PC-9 (cell line): Measurements from ENCODE around the gene FGD4. TPM values are rescaled to one million over a fixed set of nuclear protein-coding genes. Genes with fewer than 3 reads are reported as not detected.

ENCODE experiments used
- BruUV-seq: library from RNA; stranded (reverse); fragments of 400-500 nt; replicated peaks from 2 replicates; lab custom pipeline; 2021; lab: Mats Ljungman, UMichigan
- CTCF ChIA-PET: fragments of 300-600 bp; sonication (Branson Sonifier 250); formaldehyde crosslinking; loops from one replicate; lab custom pipeline; 2022; ENCODE audit warnings: antibody characterized with exemption; lab: Charles Lee
- POLR2A ChIA-PET: fragments of 300-600 bp; sonication (Branson Sonifier 250); formaldehyde crosslinking; loops from one replicate; lab custom pipeline; 2022; ENCODE audit warnings: antibody characterized with exemption; ENCODE audit not compliant: unreplicated experiment; lab: Charles Lee
- DNase-seq, 2 experiments: peaks; one replicate each; pipeline versions ENCODE4 v3.0.0 to v3.0.0-alpha.2; 2015 to 2022; ENCODE audit warnings: mixed read lengths in 1 of 2
- H2AFZ ChIP-seq: fragments of 200-600 bp; sonication (generic); 2 replicates; pipeline ENCODE4 v1.8.1; 2017; ENCODE audit warnings: antibody characterized with exemption
- H3F3A ChIP-seq: fragments of 200-600 bp; sonication (generic); 2 replicates; pipeline ENCODE4 v1.8.1; 2017; ENCODE audit warnings: antibody characterized with exemption, mild to moderate bottlenecking, low read depth; ENCODE audit not compliant: insufficient read depth
- H3K27ac ChIP-seq: fragments of 200-600 bp; sonication (generic); 2 replicates; pipeline ENCODE4 v1.6.1; 2016; ENCODE audit warnings: mixed run types
- H3K27me3 ChIP-seq: fragments of 200-600 bp; sonication (generic); 2 replicates; pipeline ENCODE4 v1.6.1; 2016; ENCODE audit warnings: low read depth, mixed run types; ENCODE audit not compliant: insufficient read depth
- H3K36me3 ChIP-seq: fragments of 200-600 bp; sonication (generic); 2 replicates; pipeline ENCODE4 v1.6.1; 2016; ENCODE audit warnings: low read depth, mixed run types
- H3K4me1 ChIP-seq: fragments of 200-600 bp; sonication (generic); replicated peaks from 2 replicates; pipeline ENCODE4 v1.6.1; 2016; ENCODE audit warnings: mixed run types; ENCODE audit not compliant: insufficient read depth
- H3K4me2 ChIP-seq: fragments of 200-600 bp; sonication (generic); 2 replicates; pipeline ENCODE4 v1.6.1; 2017; ENCODE audit warnings: mixed run types
- H3K4me3 ChIP-seq: fragments of 200-600 bp; sonication (generic); 2 replicates; pipeline ENCODE4 v1.6.1; 2016; ENCODE audit warnings: mixed run types
- H3K79me2 ChIP-seq: fragments of 200-600 bp; sonication (generic); 2 replicates; pipeline ENCODE4 v1.6.1; 2017; ENCODE audit warnings: low read depth, mixed run types
- H3K9me2 ChIP-seq: fragments of 200-600 bp; sonication (generic); 2 replicates; pipeline ENCODE4 v1.8.1; 2017; ENCODE audit warnings: mild to moderate bottlenecking; ENCODE audit not compliant: insufficient read depth
- H3K9me3 ChIP-seq: fragments of 200-600 bp; sonication (generic); 2 replicates; pipeline ENCODE4 v1.8.1; 2016; ENCODE audit warnings: low read depth; ENCODE audit not compliant: insufficient read depth
- H4K20me1 ChIP-seq: fragments of 200-600 bp; sonication (generic); 2 replicates; pipeline ENCODE4 v1.8.1; 2017; ENCODE audit not compliant: insufficient read depth
- CTCF ChIP-seq: fragments of 200-600 bp; sonication (generic); conservative IDR thresholded peaks from 2 replicates; pipeline ENCODE4 v1.6.1; 2017; ENCODE audit warnings: mixed run types, antibody characterized with exemption, mild to moderate bottlenecking, moderate library complexity
- EZH2 ChIP-seq: fragments of 200-600 bp; sonication (generic); IDR thresholded peaks from 2 replicates; pipeline ENCODE4 v1.8.0; 2017; ENCODE audit warnings: antibody characterized with exemption, low read depth
- intact Hi-C: fragments of 100-400 bp; cut with micrococcal nuclease; formaldehyde crosslinking; loops from one replicate; pipeline ENCODE4 v1.10.0; 2022; ENCODE audit not compliant: unreplicated experiment
- total RNA-seq: library from RNA; stranded (reverse); gene quantifications from 2 replicates; pipeline ENCODE4 v1.2.3, GENCODE V29; 2021

Gene FGD4
- total RNA-seq, 1 experiment from 2014 or later: 28.3 TPM

GRCh38 chr12:32534698-32535097, 135.3 kb downstream of the FGD4 start:
- H3K4me2 ChIP-seq: peak overlapping the region; percentile 19; the same call in 1 of the 2 replicates
- no TSS peak for BruUV-seq
- H3F3A ChIP-seq: peaks cover 13% of the 10 kb centered on the region; the same call in 1 of the 2 replicates
- no peak overlapping the region for H3K4me3 ChIP-seq
- H3K27ac ChIP-seq: 0 out of 2 replicates have a peak overlapping the region, but pooled peaks have one; percentile 4
- intact Hi-C loops: no loop called here
- no peaks in the 10 kb centered on the region for H3K36me3 ChIP-seq
- CTCF ChIA-PET: interaction anchor here (1.1 kb wide), 1 partner anchor 33 kb away, joined by 4 read pairs; no protein-coding TSS in a partner anchor
- POLR2A ChIA-PET: interaction anchor here (0.5 kb wide), 1 partner anchor 20 kb away, joined by 3 read pairs; no protein-coding TSS in a partner anchor
- no peak overlapping the region for H2AFZ ChIP-seq
- peaks cover 11% of the 10 kb centered on the region; the same call in 1 of the 2 replicates for H3K4me1 ChIP-seq
- no peak for DNase-seq
- H3K79me2 ChIP-seq: no peaks in the 10 kb centered on the region; the same call in 1 of the 2 replicates
- no peaks in the 10 kb centered on the region; the same call in 1 of the 2 replicates for H4K20me1 ChIP-seq
- TF ChIP-seq CTCF: no peak
- no peaks in the 10 kb centered on the region for H3K27me3 ChIP-seq
- H3K9me3 ChIP-seq: no peaks in the 10 kb centered on the region
- no peaks in the 10 kb centered on the region for H3K9me2 ChIP-seq

GRCh38 chr12:32535288-32535999, 136.1 kb downstream of the FGD4 start:
- H3K9me3 ChIP-seq: no peaks in the 10 kb centered on the region
- no peaks in the 10 kb centered on the region; the same call in none of the 2 replicates for H3K79me2 ChIP-seq
- no peak overlapping the region for H3K4me2 ChIP-seq
- no peaks in the 10 kb centered on the region for H3K27me3 ChIP-seq
- peaks cover 13% of the 10 kb centered on the region; the same call in 1 of the 2 replicates for H3F3A ChIP-seq
- TF ChIP-seq CTCF (no peak), EZH2 (no peak)
- intact Hi-C loops: no loop called here
- POLR2A ChIA-PET: interaction anchor here (0.6 kb wide), 2 partner anchors 78 to 1696 kb away, joined by 3 to 13 read pairs; no protein-coding TSS in a partner anchor
- no peak overlapping the region for H2AFZ ChIP-seq
- CTCF ChIA-PET: interaction anchor here (0.6 kb wide), 1 partner anchor 100 kb away, joined by 3 read pairs; no protein-coding TSS in a partner anchor
- peaks cover 11% of the 10 kb centered on the region; the same call in 1 of the 2 replicates for H3K4me1 ChIP-seq
- no peaks in the 10 kb centered on the region for H3K36me3 ChIP-seq
- H3K4me3 ChIP-seq: no peak overlapping the region
- H3K9me2 ChIP-seq: no peaks in the 10 kb centered on the region
- peak in 1 of 2 experiments; percentile 29 for DNase-seq
- H3K27ac ChIP-seq: no peak overlapping the region
- BruUV-seq: no TSS peak
- no peaks in the 10 kb centered on the region; the same call in 1 of the 2 replicates for H4K20me1 ChIP-seq

- DNase-seq: no peak
- H3K9me3 ChIP-seq: no peaks in the 10 kb centered on the region
- no peak overlapping the region for H3K27ac ChIP-seq
- H3K4me2 ChIP-seq: no peak overlapping the region
- H3K27me3 ChIP-seq: no peaks in the 10 kb centered on the region
- peaks cover 13% of the 10 kb centered on the region for H3F3A ChIP-seq
- no peaks in the 10 kb centered on the region for H3K36me3 ChIP-seq
- ChIA-PET POLR2A (interaction anchor here (0.6 kb wide), 1 partner anchor 1695 kb away, joined by 13 read pairs; no protein-coding TSS in a partner anchor), CTCF (interaction anchor here (0.6 kb wide), 1 partner anchor 101 kb away, joined by 3 read pairs; no protein-coding TSS in a partner anchor)
- no TSS peak for BruUV-seq
- peaks cover 15% of the 10 kb centered on the region for H3K4me1 ChIP-seq
- no peak overlapping the region for H2AFZ ChIP-seq
- no peaks in the 10 kb centered on the region for H3K9me2 ChIP-seq
- H3K4me3 ChIP-seq: no peak overlapping the region
- no peaks in the 10 kb centered on the region; the same call in none of the 2 replicates for H3K79me2 ChIP-seq
- intact Hi-C loops: no loop called here
- TF ChIP-seq EZH2 (no peak), CTCF (no peak)
- no peaks in the 10 kb centered on the region; the same call in 1 of the 2 replicates for H4K20me1 ChIP-seq
Measured at GRCh38 chr12:32536000-32536345, 136.6 kb downstream of the FGD4 start.
